Pancreas (tissue), 10 donors: Measurements from ENCODE around the gene TENM4. TPM values are rescaled to one million over a fixed set of nuclear protein-coding genes. Genes with fewer than 3 reads are reported as not detected.

Experiments used
- ATAC-seq, 4 donors: fragments of 200-7000 bp; cut with Tn5 transposase; one replicate each; pipeline versions ENCODE4 v1.8.0 to v1.9.1; 2020; ENCODE audit warnings: mild to moderate bottlenecking in 4 of 4, moderate library complexity in 4 of 4
- DNase-seq, 6 donors: peaks; one replicate each; pipeline ENCODE4 v3.0.0-alpha.2; 2020
- FAIRE-seq: peaks from 2 replicates; lab custom pipeline; 2012; peaks lifted over from hg19 to GRCh38; lab: Jason Lieb, UNC
- H3K27ac ChIP-seq, 4 donors: fragments of 200-600 bp; sonication (generic); 1 replicate in 3 of 4; 2 replicates in 1 of 4; pipeline versions ENCODE4 v1.5.0 to v1.8.0; 2020
- H3K27me3 ChIP-seq, 4 donors: fragments of 200-600 bp; one replicate each; pipeline ENCODE4 v1.8.0; 2021
- H3K36me3 ChIP-seq, 3 donors: fragments of 200-600 bp; sonication (generic) in 1 of 3; one replicate each; pipeline versions ENCODE4 v1.5.0 to v1.8.0; 2020 to 2021
- H3K4me1 ChIP-seq, 3 donors: fragments of 200-600 bp; one replicate each; pipeline ENCODE4 v1.8.0; 2021
- H3K4me3 ChIP-seq, 4 donors: fragments of 200-600 bp; sonication (generic) in 2 of 4; one replicate each; pipeline versions ENCODE4 v1.5.0 to v1.8.0; 2020 to 2021
- H3K9me3 ChIP-seq, 4 donors: fragments of 200-600 bp; one replicate each; pipeline ENCODE4 v1.8.0; 2021
- WGBS, 2 donors: extraction: QIAGEN DNeasy Blood & Tissue Kit; methylation state at CpG; one replicate each; pipeline ENCODE4 v1.1.7; 2013; 5-methylcytosine and 5-hydroxymethylcytosine counted together
- intact Hi-C, 3 donors: fragments of 100-400 bp; cut with DNase I; formaldehyde crosslinking; loops; one replicate each; pipeline versions ENCODE4 v1.11.1 to v1.14.2; 2022
- polyA plus RNA-seq, 2 donors: library from polyadenylated mRNA; stranded (reverse); fragments of 200-250 nt; gene quantifications; one replicate each; pipeline ENCODE4 v1.2.3, GENCODE V29; 2013
- total RNA-seq, 6 donors: library from RNA; stranded (reverse); fragmentation: NEBNext Ultra II Directional in 4 of 6; extraction: Animal tissue kit (Norgen Biotek cat#: 25700) in 4 of 6; gene quantifications; one replicate each; pipeline versions ENCODE4 v1.2.1 to v1.2.4, GENCODE V29; 2021 to 2023
- TF ChIP-seq, protein P1 (sequence below), 4 donors: fragments of 200-600 bp; sonication (generic) in 3 of 4; IDR thresholded peaks; one replicate each; pipeline versions ENCODE4 v1.5.0 to v1.8.0; 2021; ENCODE audit warnings: antibody characterized with exemption in 4 of 4
- donor health status: healthy with polysubstance abuse.
- donor health status: DM: no; HTN: no; CAD: no; lungs with moderate emphysema.
- donor health status: DM: no; HTN: no; CAD: no.
- donor health status: control.
- donor health status: control.
- donor health status: Bipolar disorder and iron deficiency.
- donor health status: DM: yes; HTN: yes; CAD: no.
- donor health status: DM: no; HTN: no; CAD: no.
- donor health status: DM: no; HTN: no; CAD: no.
- donor health status: DM: yes; HTN: yes; CAD: no.

The TENM4 gene
- total and polyA plus RNA-seq, 8 donors = 0.37 to 6.8 (median 1.3) TPM

DNA sequence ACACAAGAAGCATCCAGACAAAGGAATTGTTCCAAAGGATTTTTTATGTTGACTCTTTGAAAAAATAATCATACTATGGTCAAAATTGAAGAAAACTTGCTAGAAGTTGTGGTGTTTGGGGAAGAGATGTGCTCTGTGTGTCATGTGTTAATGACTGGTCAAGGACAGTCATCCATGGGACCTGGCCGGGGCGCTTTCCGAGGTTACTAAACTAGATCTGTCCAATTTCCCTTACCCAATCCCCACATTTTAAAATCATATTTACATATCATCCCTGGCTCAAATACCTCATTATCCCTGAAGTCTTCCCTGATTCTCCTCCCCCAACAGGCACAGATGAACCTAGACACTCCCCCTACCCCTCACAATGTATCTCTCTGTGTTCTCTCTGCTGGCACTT, 289.4 kb downstream of the TENM4 start:
- Histone ChIP-seq H3K36me3 (no peaks in the 10 kb centered on the region), H3K27ac (no peak overlapping the region), H3K9me3 (no peaks in the 10 kb centered on the region), H3K27me3 (no peaks in the 10 kb centered on the region), H3K4me1 (no peaks in the 10 kb centered on the region), H3K4me3 (no peak overlapping the region)
- 87 to 89% methylated on average over 3 of the region's 3 CpGs for WGBS, 2 donors
- DNase-seq = no peak
- no peak for FAIRE-seq
- TF ChIP-seq, protein P1, sequence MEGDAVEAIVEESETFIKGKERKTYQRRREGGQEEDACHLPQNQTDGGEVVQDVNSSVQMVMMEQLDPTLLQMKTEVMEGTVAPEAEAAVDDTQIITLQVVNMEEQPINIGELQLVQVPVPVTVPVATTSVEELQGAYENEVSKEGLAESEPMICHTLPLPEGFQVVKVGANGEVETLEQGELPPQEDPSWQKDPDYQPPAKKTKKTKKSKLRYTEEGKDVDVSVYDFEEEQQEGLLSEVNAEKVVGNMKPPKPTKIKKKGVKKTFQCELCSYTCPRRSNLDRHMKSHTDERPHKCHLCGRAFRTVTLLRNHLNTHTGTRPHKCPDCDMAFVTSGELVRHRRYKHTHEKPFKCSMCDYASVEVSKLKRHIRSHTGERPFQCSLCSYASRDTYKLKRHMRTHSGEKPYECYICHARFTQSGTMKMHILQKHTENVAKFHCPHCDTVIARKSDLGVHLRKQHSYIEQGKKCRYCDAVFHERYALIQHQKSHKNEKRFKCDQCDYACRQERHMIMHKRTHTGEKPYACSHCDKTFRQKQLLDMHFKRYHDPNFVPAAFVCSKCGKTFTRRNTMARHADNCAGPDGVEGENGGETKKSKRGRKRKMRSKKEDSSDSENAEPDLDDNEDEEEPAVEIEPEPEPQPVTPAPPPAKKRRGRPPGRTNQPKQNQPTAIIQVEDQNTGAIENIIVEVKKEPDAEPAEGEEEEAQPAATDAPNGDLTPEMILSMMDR (IDR thresholded peaks at IDR 0.05) = no peak
- intact Hi-C loops = no loop called here
- ATAC-seq = no peak

DNA sequence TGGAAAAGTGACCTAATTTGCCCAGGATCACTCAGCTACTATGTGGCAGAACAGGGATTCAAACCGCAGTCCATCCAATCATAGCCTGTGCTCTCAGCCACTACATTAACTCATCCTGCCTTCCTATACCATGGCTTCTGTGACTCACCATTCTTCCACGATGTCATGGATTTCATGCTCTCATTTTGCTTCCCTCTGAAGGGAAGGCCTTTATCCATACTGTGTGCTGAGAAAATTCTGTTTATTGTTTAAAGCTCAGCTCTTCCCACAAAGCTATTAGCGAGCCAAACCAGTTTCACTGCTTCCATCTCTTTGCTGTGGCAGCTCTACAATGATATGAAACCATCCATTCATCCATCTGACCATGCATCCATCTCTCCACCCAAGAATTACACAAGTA, 289.9 kb downstream of the TENM4 start:
- Histone ChIP-seq H3K4me1 (no peaks in the 10 kb centered on the region), H3K27me3 (no peaks in the 10 kb centered on the region), H3K36me3 (no peaks in the 10 kb centered on the region), H3K9me3 (no peaks in the 10 kb centered on the region), H3K4me3 (no peak overlapping the region), H3K27ac (no peak overlapping the region)
- intact Hi-C loops = no loop called here
- DNase-seq = no peak
- no peak for FAIRE-seq
- TF ChIP-seq, protein P1 (IDR thresholded peaks at IDR 0.05) = no peak
- 43 to 46% methylated on average over 3 of the region's 3 CpGs for WGBS, 2 donors
- no peak for ATAC-seq

DNA sequence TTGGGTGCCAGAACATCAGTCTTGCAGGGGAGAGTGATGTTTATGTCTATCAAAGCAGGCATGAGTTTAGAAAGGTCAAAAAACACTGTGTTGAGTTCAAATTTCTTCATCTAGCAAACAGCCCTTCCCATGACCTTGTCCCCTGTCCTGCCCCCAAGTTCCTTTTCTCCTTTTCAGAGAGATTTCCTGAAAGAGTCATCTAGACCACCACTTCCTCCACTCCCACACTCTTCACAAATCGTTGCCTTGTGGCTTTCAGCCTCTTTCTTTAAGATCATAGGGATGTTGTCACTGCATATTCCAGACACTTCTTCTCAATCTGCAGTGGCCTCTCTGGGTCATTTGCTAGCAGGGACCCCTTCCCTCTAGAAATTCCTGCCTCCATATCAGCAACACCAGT, 290.5 kb downstream of the TENM4 start:
- no peaks in the 10 kb centered on the region for H3K27me3 ChIP-seq
- intact Hi-C loops = no loop called here
- no peaks in the 10 kb centered on the region for H3K4me1 ChIP-seq
- 49 to 56% methylated on average over 1 of the region's 1 CpG for WGBS, 2 donors
- ATAC-seq = no peak
- no peak overlapping the region for H3K4me3 ChIP-seq
- no peaks in the 10 kb centered on the region for H3K9me3 ChIP-seq
- H3K27ac ChIP-seq = no peak overlapping the region
- no peak for DNase-seq
- TF ChIP-seq, protein P1 (IDR thresholded peaks at IDR 0.05) = no peak
- H3K36me3 ChIP-seq = no peaks in the 10 kb centered on the region
- no peak for FAIRE-seq

DNA sequence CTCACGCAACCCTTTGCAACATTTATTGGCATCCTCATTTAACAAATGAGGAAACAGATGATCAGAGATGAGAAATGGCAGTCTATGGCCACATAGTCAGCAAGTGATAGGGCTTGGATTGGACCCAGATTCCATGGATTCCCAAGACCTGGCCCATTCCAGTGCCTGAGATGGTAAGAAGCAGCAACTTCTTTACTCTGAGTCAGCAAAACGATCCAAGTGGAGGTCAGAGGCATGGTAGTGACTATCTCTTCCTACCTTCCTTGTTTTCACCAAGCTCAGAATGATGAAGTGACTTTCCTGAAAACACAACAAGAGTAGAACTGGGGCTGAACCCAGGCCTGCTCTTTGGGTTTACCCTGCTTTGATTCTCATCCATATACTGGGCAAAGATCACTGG, 293.1 kb downstream of the TENM4 start:
- DNase-seq (no peak), FAIRE-seq (no peak), ATAC-seq (no peak)
- TF ChIP-seq, protein P1 (IDR thresholded peaks at IDR 0.05) = no peak
- intact Hi-C loops = no loop called here
- H3K4me3 ChIP-seq = no peak overlapping the region
- H3K4me1 ChIP-seq = no peaks in the 10 kb centered on the region
- H3K9me3 ChIP-seq = no peaks in the 10 kb centered on the region
- no peak overlapping the region for H3K27ac ChIP-seq
- no peaks in the 10 kb centered on the region for H3K36me3 ChIP-seq
- H3K27me3 ChIP-seq = no peaks in the 10 kb centered on the region
- 53 to 63% methylated on average over 2 of the region's 2 CpGs for WGBS, 2 donors

- Histone ChIP-seq H3K4me3 (no peak overlapping the region), H3K27ac (no peak overlapping the region), H3K9me3 (no peaks in the 10 kb centered on the region), H3K4me1 (no peaks in the 10 kb centered on the region), H3K36me3 (no peaks in the 10 kb centered on the region), H3K27me3 (no peaks in the 10 kb centered on the region)
- DNase-seq (no peak), FAIRE-seq (no peak), ATAC-seq (no peak)
- intact Hi-C loops = no loop called here
- TF ChIP-seq, protein P1 (IDR thresholded peaks at IDR 0.05) = no peak
- 71 to 83% methylated on average over 4 of the region's 4 CpGs for WGBS, 2 donors
Measured at GRCh38 chr11:79147011-79147410, 293.8 kb downstream of the TENM4 start.
